K562 (cell line): ENCODE measurements around the gene ADM. TPM values are rescaled to one million over a fixed set of nuclear protein-coding genes. Genes with fewer than 3 reads are reported as not detected.

Experiments used
- ATAC-seq: fragments of 200-7000 bp; cut with Tn5 transposase; 3 replicates; pipeline ENCODE4 v1.9.1; 2020; ENCODE audit warnings: moderate library complexity
- BruUV-seq: library from RNA; stranded (reverse); fragments of 400-500 nt; replicated peaks from 2 replicates; lab custom pipeline; 2021; lab: Mats Ljungman, UMichigan
- CTCF ChIA-PET: fragments of 300-600 bp; formaldehyde crosslinking; extraction: SDS; loops from one replicate; lab custom pipeline; 2021; ENCODE audit warnings: low intra/inter-chr PET ratio; lab: Yijun Ruan, JAX
- POLR2A ChIA-PET: fragments of 300-600, 350-650 bp; sonication (Branson Sonifier 250); formaldehyde crosslinking; extraction: SDS; loops from one replicate; lab custom pipeline; 2021; ENCODE audit warnings: antibody characterized with exemption, inconsistent platforms; lab: Yijun Ruan, JAX
- DNase-seq, 4 experiments: peaks; one replicate each; pipeline versions ENCODE4 v3.0.0 to v3.0.0-alpha.2; 2011 to 2018; ENCODE audit warnings: low spot score in 3 of 4, mixed read lengths in 3 of 4; ENCODE audit errors: extremely low read depth in 1 of 4
- FAIRE-seq: peaks from 2 replicates; lab custom pipeline; 2011; peaks lifted over from hg19 to GRCh38; lab: Jason Lieb, UNC
- H2AFZ ChIP-seq: 2 replicates; pipeline ENCODE4 v1.6.0; 2011; ENCODE audit warnings: low read depth, low read length, control low read depth, inconsistent platforms
- H3K27ac ChIP-seq: fragments of 200-600 bp; 3 replicates; pipeline ENCODE4 v1.8.0; 2011; ENCODE audit warnings: low read depth, mild to moderate bottlenecking, control low read depth, inconsistent platforms, low read length, moderate library complexity, mixed read lengths; ENCODE audit errors: extremely low read depth
- H3K27me3 ChIP-seq, 2 experiments: fragments of 300-600 bp in 1 of 2; 2 replicates in 1 of 2; 3 replicates in 1 of 2; pipeline versions ENCODE4 v1.6.0 to v1.8.0; 2011; ENCODE audit warnings: inconsistent platforms in 2 of 2, low read length in 2 of 2, mild to moderate bottlenecking in 1 of 2, mixed read lengths in 1 of 2, moderate library complexity in 1 of 2; ENCODE audit not compliant: control insufficient read depth in 2 of 2, insufficient read depth in 2 of 2
- H3K36me3 ChIP-seq: fragments of 300-600 bp; 3 replicates; pipeline ENCODE4 v1.8.0; 2011; ENCODE audit warnings: mild to moderate bottlenecking, low read length, inconsistent platforms; ENCODE audit not compliant: control insufficient read depth, insufficient read depth
- H3K4me1 ChIP-seq, 2 experiments: fragments of 200-600 bp in 1 of 2; replicated peaks in 1 of 2; 2 replicates in 1 of 2; 3 replicates in 1 of 2; pipeline versions ENCODE4 v1.5.1 to v1.8.0; 2011; ENCODE audit warnings: inconsistent platforms in 2 of 2, low read length in 2 of 2, mild to moderate bottlenecking in 1 of 2, mixed read lengths in 1 of 2, moderate library complexity in 1 of 2; ENCODE audit not compliant: control insufficient read depth in 2 of 2, insufficient read depth in 2 of 2
- H3K4me2 ChIP-seq: 2 replicates; pipeline ENCODE4 v1.6.1; 2011; ENCODE audit warnings: low read length, control low read depth, inconsistent platforms, mixed read lengths; ENCODE audit not compliant: insufficient read depth
- H3K4me3 ChIP-seq: fragments of 200-600 bp; sonication (generic), shearing (Covaris generic); 2 replicates; pipeline ENCODE4 v1.5.1; 2016; ENCODE audit warnings: control low read depth, inconsistent platforms
- H3K79me2 ChIP-seq: fragments of 200-600 bp; 3 replicates; pipeline ENCODE4 v1.8.0; 2011; ENCODE audit warnings: low read length, inconsistent platforms; ENCODE audit not compliant: control insufficient read depth, insufficient read depth
- H3K9ac ChIP-seq, 2 experiments: 2 replicates each; pipeline versions ENCODE4 v1.6.0 to v1.6.1; 2011; ENCODE audit warnings: low read depth in 2 of 2, low read length in 2 of 2, control low read depth in 1 of 2, inconsistent platforms in 1 of 2, mild to moderate bottlenecking in 1 of 2, mixed read lengths in 1 of 2; ENCODE audit not compliant: insufficient read depth in 1 of 2
- H3K9me1 ChIP-seq: one replicate; pipeline ENCODE4 v1.6.0; 2011; ENCODE audit warnings: inconsistent platforms, mild to moderate bottlenecking, low read length, moderate library complexity; ENCODE audit not compliant: control insufficient read depth, insufficient read depth
- H3K9me3 ChIP-seq: replicated peaks from 2 replicates; pipeline ENCODE4 v1.5.1; 2011; ENCODE audit warnings: low read depth, low read length, inconsistent platforms; ENCODE audit not compliant: control insufficient read depth, insufficient read depth
- H4K20me1 ChIP-seq: replicated peaks from 2 replicates; pipeline ENCODE4 v1.6.1; 2011; ENCODE audit warnings: low read length, inconsistent platforms, mixed read lengths; ENCODE audit not compliant: control insufficient read depth, insufficient read depth
- CUX1 ChIP-seq: fragments of 200-800 bp; sonication (Bioruptor generic); IDR thresholded peaks from 2 replicates; pipeline ENCODE4 v1.6.1; 2016; ENCODE audit warnings: missing genetic modification characterization, missing compliant biosample characterization
- HCFC1 ChIP-seq: IDR thresholded peaks from 2 replicates; pipeline ENCODE4 v1.6.1; 2012; ENCODE audit warnings: low read depth, low read length, improper control_type of control experiment
- MTA1 ChIP-seq: fragments of 450-650 bp; IDR thresholded peaks from 2 replicates; pipeline ENCODE4 v1.6.1; 2017; ENCODE audit warnings: borderline replicate concordance
- MYBL2 ChIP-seq, 2 experiments: fragments of 450-650 bp in 1 of 2; sonication (generic) in 1 of 2; formaldehyde crosslinking in 1 of 2; IDR thresholded peaks; 2 replicates each; pipeline versions ENCODE4 v1.6.1 to v1.8.1; 2017 to 2022; ENCODE audit warnings: borderline replicate concordance in 1 of 2, inconsistent platforms in 1 of 2, low read depth in 1 of 2, mild to moderate bottlenecking in 1 of 2, missing genetic modification reagents in 1 of 2, moderate library complexity in 1 of 2
- NBN ChIP-seq: fragments of 450-650 bp; IDR thresholded peaks from 2 replicates; pipeline ENCODE4 v1.6.1; 2016; ENCODE audit warnings: low read depth, mild to moderate bottlenecking
- PKNOX1 ChIP-seq: fragments of 450-650 bp; IDR thresholded peaks from 2 replicates; pipeline ENCODE4 v1.6.1; 2016
- ZNF609 ChIP-seq: sonication (generic); formaldehyde crosslinking; IDR thresholded peaks from 2 replicates; pipeline ENCODE4 v1.8.1; 2023; ENCODE audit warnings: missing genetic modification reagents, mild to moderate bottlenecking, borderline replicate concordance
- in situ Hi-C: fragments of 300-500 bp; cut with MboI; formaldehyde crosslinking; loops from 4 replicates; pipeline ENCODE4 v1.15.0; 2018; ENCODE audit warnings: inconsistent platforms, mixed read lengths
- intact Hi-C: fragments of 100-400 bp; cut with micrococcal nuclease; formaldehyde crosslinking; loops from 2 replicates; pipeline ENCODE4 v1.14.2; 2022
- polyA plus RNA-seq, 8 experiments: library from polyadenylated mRNA; depleted of rRNA in 4 of 8; stranded (reverse) in 5 of 8; unstranded in 3 of 8; fragments of >200 nt; fragmentation: Nextera tagmentation in 2 of 8; fragmentation: Illumina TruSeq in 1 of 8; extraction: Ambion mirVana in 2 of 8; extraction: Trizol in 1 of 8; gene quantifications; 2 replicates each; pipeline versions ENCODE4 v1.2.1 to v1.2.3, GENCODE V29; 2011 to 2014; ENCODE audit warnings: inconsistent platforms in 1 of 8, missing spikeins in 1 of 8
- total RNA-seq, 7 experiments: library from RNA; depleted of rRNA in 6 of 7; stranded (reverse); fragments of >200 nt in 6 of 7; fragmentation: Illumina TruSeq in 2 of 7; extraction: Trizol in 2 of 7; gene quantifications; 2 replicates each; pipeline versions ENCODE4 v1.2.1 to v1.2.3, GENCODE V29; 2011 to 2021; ENCODE audit warnings: low replicate concordance in 1 of 7
- TF ChIP-seq, protein P1 (sequence below), 2 experiments: fragments of 250-450 bp in 1 of 2; fragments of 450-650 bp in 1 of 2; sonication (Bioruptor Pico) in 1 of 2; IDR thresholded peaks; 2 replicates each; pipeline versions ENCODE4 v1.6.1 to v1.8.0; 2016 to 2021; ENCODE audit warnings: mild to moderate bottlenecking in 2 of 2, moderate library complexity in 2 of 2, missing compliant biosample characterization in 1 of 2, missing genetic modification characterization in 1 of 2

Gene ADM
- total and polyA plus RNA-seq, 9 of the 15 experiments (the other 6 are each of a cell fraction or from before 2014, with no cell fraction given), result 0.23 to 0.49 (median 0.32) TPM; not detected in 6

GRCh38 chr11:10257478-10257877, 47.4 kb upstream of the ADM start (continued):
- TF ChIP-seq PKNOX1 (no peak), ZNF609 (CRISPR knock-in tag) (no peak), HCFC1 (no peak)

DNA sequence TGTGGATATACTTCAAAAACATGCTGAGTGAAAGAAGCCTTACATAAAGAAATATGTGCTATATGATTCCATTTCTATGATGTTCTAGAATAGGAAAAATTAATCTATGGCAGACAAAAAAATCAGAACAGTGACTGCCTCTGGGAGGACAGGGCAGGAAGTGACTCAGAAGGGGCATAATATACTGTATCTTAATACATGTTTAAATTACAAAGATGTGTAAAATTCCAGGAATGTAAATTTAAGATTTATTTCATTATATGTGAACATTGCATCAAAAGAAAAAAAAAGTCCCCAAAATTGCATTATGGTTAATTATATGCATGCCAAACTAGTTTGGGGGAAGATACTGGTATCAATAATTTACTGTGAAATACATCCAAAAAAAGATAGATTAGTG, 43.1 kb upstream of the ADM start:
- POLR2A ChIA-PET, result no interaction called here
- TF ChIP-seq, protein P1, sequence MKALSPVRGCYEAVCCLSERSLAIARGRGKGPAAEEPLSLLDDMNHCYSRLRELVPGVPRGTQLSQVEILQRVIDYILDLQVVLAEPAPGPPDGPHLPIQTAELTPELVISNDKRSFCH (CRISPR knock-in tag; IDR thresholded peaks at IDR 0.05), result no peak
- TF ChIP-seq, protein P1 (tag; IDR thresholded peaks at IDR 0.05), result no peak
- no peak for TF ChIP-seq NBN
- TF ChIP-seq CUX1 (CRISPR knock-in tag), result no peak
- no peak for TF ChIP-seq MTA1
- no peak for TF ChIP-seq MYBL2 (IDR thresholded peaks at IDR 0.05; ENCODE audit: low read depth)
- TF ChIP-seq MYBL2 (CRISPR knock-in tag; IDR thresholded peaks at IDR 0.05; ENCODE audit: borderline replicate concordance), result no peak
- H3K4me2 ChIP-seq, result no peak overlapping the region

More for the DNA sequence above, 43.1 kb upstream of the ADM start:
- FAIRE-seq (no peak), DNase-seq (no peak), ATAC-seq (no peak)
- H3K79me2 ChIP-seq, result no peaks in the 10 kb centered on the region
- H3K36me3 ChIP-seq, result no peaks in the 10 kb centered on the region
- H3K4me3 ChIP-seq, result no peak overlapping the region
- no peak overlapping the region for H2AFZ ChIP-seq
- in situ Hi-C loops (no loop called here), intact Hi-C loops (no loop called here)
- no peaks in the 10 kb centered on the region for H3K4me1 ChIP-seq
- H3K9me1 ChIP-seq, result no peaks in the 10 kb centered on the region
- CTCF ChIA-PET, result no interaction called here
- H3K27ac ChIP-seq, result no peak overlapping the region
- H3K9me3 ChIP-seq, result no peaks in the 10 kb centered on the region
- H3K27me3 ChIP-seq, result no peaks in the 10 kb centered on the region
- no peak overlapping the region for H3K9ac ChIP-seq
- no TSS peak for BruUV-seq
- peaks cover 8% of the 10 kb centered on the region; the same call in 1 of the 2 replicates for H4K20me1 ChIP-seq
